Neural cell (in vitro differentiated cells): Measurements from ENCODE around the gene MTHFD1L.

Experiments used
- EZH2 ChIP-seq: fragments of 200-600, 300-800 bp; shearing (Covaris generic), sonication (generic); IDR thresholded peaks from 2 replicates; pipeline ENCODE4 v1.6.1; 2014; ENCODE audit warnings: antibody characterized with exemption, low read length, borderline replicate concordance, mild to moderate bottlenecking; ENCODE audit not compliant: insufficient read depth, poor library complexity, severe bottlenecking
- MXI1 ChIP-seq: fragments of 450-650 bp; conservative IDR thresholded peaks from 2 replicates; pipeline ENCODE4 v1.6.1; 2014; ENCODE audit warnings: antibody characterized with exemption, mild to moderate bottlenecking; ENCODE audit not compliant: poor library complexity, severe bottlenecking
- POLR2AphosphoS5 ChIP-seq: IDR thresholded peaks from 2 replicates; pipeline ENCODE4 v1.6.1; 2012
- TF ChIP-seq, protein P1 (sequence below): fragments of 450-650 bp; IDR thresholded peaks from 2 replicates; pipeline ENCODE4 v1.5.1; 2014; ENCODE audit warnings: antibody characterized with exemption, mild to moderate bottlenecking, moderate library complexity; ENCODE audit not compliant: poor library complexity, severe bottlenecking
- TF ChIP-seq, protein P2 (sequence below): IDR thresholded peaks from 2 replicates; pipeline ENCODE4 v1.6.1; 2012; ENCODE audit warnings: borderline replicate concordance

DNA sequence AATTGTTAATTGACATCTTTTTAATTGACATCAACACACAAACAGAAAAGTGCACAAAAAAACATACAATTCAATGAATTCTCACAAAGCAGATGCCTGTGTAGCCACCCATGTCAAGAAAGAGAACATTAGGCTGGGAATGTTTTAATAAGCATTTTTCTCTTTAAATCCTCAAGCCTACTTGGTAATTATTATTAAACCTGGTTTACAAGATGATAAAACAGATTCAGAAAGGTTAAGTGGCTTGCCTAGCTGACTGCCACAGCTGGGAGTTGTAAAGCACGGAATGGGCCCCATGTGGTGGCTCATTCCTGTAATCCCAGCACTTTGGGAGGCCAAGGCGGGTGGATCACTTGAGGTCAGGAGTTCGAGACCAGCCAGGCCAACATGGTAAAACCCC is 284.3 kb downstream of the MTHFD1L start:
- TF ChIP-seq, protein P1, sequence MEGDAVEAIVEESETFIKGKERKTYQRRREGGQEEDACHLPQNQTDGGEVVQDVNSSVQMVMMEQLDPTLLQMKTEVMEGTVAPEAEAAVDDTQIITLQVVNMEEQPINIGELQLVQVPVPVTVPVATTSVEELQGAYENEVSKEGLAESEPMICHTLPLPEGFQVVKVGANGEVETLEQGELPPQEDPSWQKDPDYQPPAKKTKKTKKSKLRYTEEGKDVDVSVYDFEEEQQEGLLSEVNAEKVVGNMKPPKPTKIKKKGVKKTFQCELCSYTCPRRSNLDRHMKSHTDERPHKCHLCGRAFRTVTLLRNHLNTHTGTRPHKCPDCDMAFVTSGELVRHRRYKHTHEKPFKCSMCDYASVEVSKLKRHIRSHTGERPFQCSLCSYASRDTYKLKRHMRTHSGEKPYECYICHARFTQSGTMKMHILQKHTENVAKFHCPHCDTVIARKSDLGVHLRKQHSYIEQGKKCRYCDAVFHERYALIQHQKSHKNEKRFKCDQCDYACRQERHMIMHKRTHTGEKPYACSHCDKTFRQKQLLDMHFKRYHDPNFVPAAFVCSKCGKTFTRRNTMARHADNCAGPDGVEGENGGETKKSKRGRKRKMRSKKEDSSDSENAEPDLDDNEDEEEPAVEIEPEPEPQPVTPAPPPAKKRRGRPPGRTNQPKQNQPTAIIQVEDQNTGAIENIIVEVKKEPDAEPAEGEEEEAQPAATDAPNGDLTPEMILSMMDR, result no peak
- TF ChIP-seq EZH2, result no peak
- TF ChIP-seq, protein P2, sequence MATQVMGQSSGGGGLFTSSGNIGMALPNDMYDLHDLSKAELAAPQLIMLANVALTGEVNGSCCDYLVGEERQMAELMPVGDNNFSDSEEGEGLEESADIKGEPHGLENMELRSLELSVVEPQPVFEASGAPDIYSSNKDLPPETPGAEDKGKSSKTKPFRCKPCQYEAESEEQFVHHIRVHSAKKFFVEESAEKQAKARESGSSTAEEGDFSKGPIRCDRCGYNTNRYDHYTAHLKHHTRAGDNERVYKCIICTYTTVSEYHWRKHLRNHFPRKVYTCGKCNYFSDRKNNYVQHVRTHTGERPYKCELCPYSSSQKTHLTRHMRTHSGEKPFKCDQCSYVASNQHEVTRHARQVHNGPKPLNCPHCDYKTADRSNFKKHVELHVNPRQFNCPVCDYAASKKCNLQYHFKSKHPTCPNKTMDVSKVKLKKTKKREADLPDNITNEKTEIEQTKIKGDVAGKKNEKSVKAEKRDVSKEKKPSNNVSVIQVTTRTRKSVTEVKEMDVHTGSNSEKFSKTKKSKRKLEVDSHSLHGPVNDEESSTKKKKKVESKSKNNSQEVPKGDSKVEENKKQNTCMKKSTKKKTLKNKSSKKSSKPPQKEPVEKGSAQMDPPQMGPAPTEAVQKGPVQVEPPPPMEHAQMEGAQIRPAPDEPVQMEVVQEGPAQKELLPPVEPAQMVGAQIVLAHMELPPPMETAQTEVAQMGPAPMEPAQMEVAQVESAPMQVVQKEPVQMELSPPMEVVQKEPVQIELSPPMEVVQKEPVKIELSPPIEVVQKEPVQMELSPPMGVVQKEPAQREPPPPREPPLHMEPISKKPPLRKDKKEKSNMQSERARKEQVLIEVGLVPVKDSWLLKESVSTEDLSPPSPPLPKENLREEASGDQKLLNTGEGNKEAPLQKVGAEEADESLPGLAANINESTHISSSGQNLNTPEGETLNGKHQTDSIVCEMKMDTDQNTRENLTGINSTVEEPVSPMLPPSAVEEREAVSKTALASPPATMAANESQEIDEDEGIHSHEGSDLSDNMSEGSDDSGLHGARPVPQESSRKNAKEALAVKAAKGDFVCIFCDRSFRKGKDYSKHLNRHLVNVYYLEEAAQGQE, result no peak
- no peak for TF ChIP-seq POLR2AphosphoS5
- TF ChIP-seq MXI1, result no peak
